GM12874 (cell line): ENCODE data around the gene CCNQ.

Experiments used
- CTCF ChIP-seq: IDR thresholded peaks from 2 replicates; pipeline ENCODE4 v1.5.1; 2011; ENCODE audit warnings: low read depth, mild to moderate bottlenecking, control low read depth, low read length, moderate library complexity; ENCODE audit not compliant: insufficient read depth

CCNQ gene

GRCh38 chrX:153628665-153629064 is 29.7 kb upstream of the CCNQ start:
- TF ChIP-seq CTCF: no peak

GRCh38 chrX:153628129-153628528 is 29.2 kb upstream of the CCNQ start:
- no peak for TF ChIP-seq CTCF

- TF ChIP-seq CTCF: no peak
Measured at GRCh38 chrX:153627675-153628111, 28.8 kb upstream of the CCNQ start.

- no peak for TF ChIP-seq CTCF
Measured at GRCh38 chrX:153626863-153627674, 28.1 kb upstream of the CCNQ start.

GRCh38 chrX:153626025-153626633 is 27.2 kb upstream of the CCNQ start:
- no peak for TF ChIP-seq CTCF

- no peak for TF ChIP-seq CTCF
Measured at GRCh38 chrX:153625271-153626024, 26.5 kb upstream of the CCNQ start.
